Stomach (tissue), 9 donors: ENCODE measurements around the gene CELF4. TPM values are rescaled to one million over a fixed set of nuclear protein-coding genes. Genes with fewer than 3 reads are reported as not detected.
A peak's percentile ranks its signal among the peaks of the same experiment; 100 is the strongest.

Experiments
- DNase-seq, 2 donors: peaks; one replicate each; pipeline versions ENCODE4 v3.0.0 to v3.0.0-alpha.2; 2013 to 2019
- H3K27ac ChIP-seq, 5 donors: fragments of 200-600 bp in 4 of 5; sonication (generic) in 4 of 5; one replicate each; pipeline ENCODE4 v1.5.1; 2013 to 2019; ENCODE audit warnings: mild to moderate bottlenecking in 1 of 5, moderate library complexity in 1 of 5
- H3K27me3 ChIP-seq, 3 donors: fragments of 200-600 bp; sonication (generic); one replicate each; pipeline ENCODE4 v1.5.1; 2017 to 2019; ENCODE audit warnings: mixed run types in 1 of 3
- H3K36me3 ChIP-seq, 4 donors: fragments of 200-600 bp; sonication (generic); 1 replicate in 3 of 4; 2 replicates in 1 of 4; pipeline ENCODE4 v1.5.1; 2016 to 2019
- H3K4me1 ChIP-seq, 4 donors: fragments of 200-600 bp; sonication (generic); one replicate each; pipeline ENCODE4 v1.5.1; 2016 to 2019
- H3K4me3 ChIP-seq, 4 donors: fragments of 200-600 bp; sonication (generic) in 3 of 4; one replicate each; pipeline ENCODE4 v1.5.1; 2016 to 2019; ENCODE audit warnings: mild to moderate bottlenecking in 1 of 4
- H3K9me3 ChIP-seq, 4 donors: fragments of 200-600 bp; sonication (generic); one replicate each; pipeline ENCODE4 v1.5.1; 2016 to 2019
- EP300 ChIP-seq: sonication (generic); formaldehyde crosslinking; IDR thresholded peaks from one replicate; pipeline ENCODE4 v1.6.1; 2017; ENCODE audit warnings: antibody characterized with exemption
- POLR2A ChIP-seq, 4 donors: fragments of 450-650 bp; IDR thresholded peaks; one replicate each; pipeline ENCODE4 v1.6.1; 2016; ENCODE audit warnings: antibody characterized with exemption in 4 of 4, control low read depth in 2 of 4, mild to moderate bottlenecking in 1 of 4, moderate library complexity in 1 of 4
- POLR2AphosphoS5 ChIP-seq, 3 donors: sonication (generic); formaldehyde crosslinking; IDR thresholded peaks; one replicate each; pipeline ENCODE4 v1.6.1; 2016; ENCODE audit warnings: antibody characterized with exemption in 3 of 3
- WGBS, 5 donors: extraction: QIAGEN DNeasy Blood & Tissue Kit in 3 of 5; methylation state at CpG; one replicate each; pipeline versions ENCODE4 v1.1.5 to v1.1.7; 2013 to 2018; 5-methylcytosine and 5-hydroxymethylcytosine counted together
- intact Hi-C: fragments of 100-400 bp; cut with DNase I; formaldehyde crosslinking; loops from one replicate; pipeline ENCODE4 v1.15.1; 2023; ENCODE audit warnings: low total_unique reads
- polyA plus RNA-seq, 3 donors: library from polyadenylated mRNA; stranded (reverse); fragments of 200-250 nt; gene quantifications; one replicate each; pipeline ENCODE4 v1.2.3, GENCODE V29; 2013
- total RNA-seq, 5 donors: library from RNA; depleted of rRNA; stranded (reverse); fragments of >200 nt; gene quantifications; one replicate each; pipeline versions ENCODE4 v1.1.0 to v1.2.3, GENCODE V29; 2014 to 2016
- TF ChIP-seq, protein P1 (sequence below), 7 experiments: fragments of 450-650 bp in 4 of 7; fragments of 200-600 bp in 3 of 7; sonication (generic) in 3 of 7; IDR thresholded peaks; one replicate each; pipeline ENCODE4 v1.5.1; 2016 to 2019; ENCODE audit warnings: antibody characterized with exemption in 7 of 7, control low read depth in 2 of 7, mild to moderate bottlenecking in 1 of 7
- donor health status: healthy with polysubstance abuse.
- donor health status: Bipolar disorder and iron deficiency.
- donor health status: healthy.

Gene CELF4
- total and polyA plus RNA-seq, 8 donors: 0.93 to 2.4 (median 1.8) TPM; not detected in 2

- no peak overlapping the region for H3K27ac ChIP-seq
- peak in 1 of 2 donors; percentile 51 for DNase-seq
- no peak for TF ChIP-seq EP300
- TF ChIP-seq, protein P1, sequence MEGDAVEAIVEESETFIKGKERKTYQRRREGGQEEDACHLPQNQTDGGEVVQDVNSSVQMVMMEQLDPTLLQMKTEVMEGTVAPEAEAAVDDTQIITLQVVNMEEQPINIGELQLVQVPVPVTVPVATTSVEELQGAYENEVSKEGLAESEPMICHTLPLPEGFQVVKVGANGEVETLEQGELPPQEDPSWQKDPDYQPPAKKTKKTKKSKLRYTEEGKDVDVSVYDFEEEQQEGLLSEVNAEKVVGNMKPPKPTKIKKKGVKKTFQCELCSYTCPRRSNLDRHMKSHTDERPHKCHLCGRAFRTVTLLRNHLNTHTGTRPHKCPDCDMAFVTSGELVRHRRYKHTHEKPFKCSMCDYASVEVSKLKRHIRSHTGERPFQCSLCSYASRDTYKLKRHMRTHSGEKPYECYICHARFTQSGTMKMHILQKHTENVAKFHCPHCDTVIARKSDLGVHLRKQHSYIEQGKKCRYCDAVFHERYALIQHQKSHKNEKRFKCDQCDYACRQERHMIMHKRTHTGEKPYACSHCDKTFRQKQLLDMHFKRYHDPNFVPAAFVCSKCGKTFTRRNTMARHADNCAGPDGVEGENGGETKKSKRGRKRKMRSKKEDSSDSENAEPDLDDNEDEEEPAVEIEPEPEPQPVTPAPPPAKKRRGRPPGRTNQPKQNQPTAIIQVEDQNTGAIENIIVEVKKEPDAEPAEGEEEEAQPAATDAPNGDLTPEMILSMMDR (IDR thresholded peaks at IDR 0.05): no peak
- no peak for TF ChIP-seq POLR2A (IDR thresholded peaks at IDR 0.05)
- TF ChIP-seq POLR2AphosphoS5 (IDR thresholded peaks at IDR 0.05): no peak
- H3K4me1 ChIP-seq: no peaks in the 10 kb centered on the region
- no peaks in the 10 kb centered on the region for H3K36me3 ChIP-seq
- 71 to 78% (median 73%) methylated on average over 14 to 17 of the region's 17 CpGs for WGBS, 5 donors
- intact Hi-C loops: no loop called here
- peaks cover 0 to 6% (median 0%) of the 10 kb centered on the region in 3 donors for H3K27me3 ChIP-seq
- no peak overlapping the region for H3K4me3 ChIP-seq
- no peaks in the 10 kb centered on the region for H3K9me3 ChIP-seq
These were observed 232.8 kb downstream of the CELF4 start for GRCh38 chr18:37332628-37333420.

- Histone ChIP-seq H3K27me3 (peaks cover 0 to 5% (median 0%) of the 10 kb centered on the region in 3 donors), H3K27ac (no peak overlapping the region), H3K9me3 (no peaks in the 10 kb centered on the region), H3K36me3 (no peaks in the 10 kb centered on the region), H3K4me3 (no peak overlapping the region), H3K4me1 (no peaks in the 10 kb centered on the region)
- intact Hi-C loops: no loop called here
- 76 to 83% (median 82%) methylated on average over 8 of the region's 8 CpGs for WGBS, 5 donors
- DNase-seq: peak in 1 of 2 donors; percentile 35
- TF ChIP-seq POLR2A (IDR thresholded peaks at IDR 0.05): no peak
- TF ChIP-seq, protein P1 (IDR thresholded peaks at IDR 0.05): no peak
- TF ChIP-seq POLR2AphosphoS5 (IDR thresholded peaks at IDR 0.05): no peak
- no peak for TF ChIP-seq EP300
These were observed 233.4 kb downstream of the CELF4 start for GRCh38 chr18:37332219-37332618.

- WGBS, 5 donors: 70 to 84% (median 76%) methylated on average over 7 of the region's 7 CpGs
- intact Hi-C loops: no loop called here
- no peaks in the 10 kb centered on the region for H3K9me3 ChIP-seq
- H3K36me3 ChIP-seq: no peaks in the 10 kb centered on the region
- no peak for DNase-seq
- no peaks in the 10 kb centered on the region for H3K27me3 ChIP-seq
- H3K27ac ChIP-seq: no peak overlapping the region
- no peak overlapping the region for H3K4me3 ChIP-seq
- TF ChIP-seq, protein P1 (IDR thresholded peaks at IDR 0.05): no peak
- TF ChIP-seq EP300: no peak
- no peaks in the 10 kb centered on the region for H3K4me1 ChIP-seq
These were observed 235.4 kb downstream of the CELF4 start for GRCh38 chr18:37330173-37330572.

DNA sequence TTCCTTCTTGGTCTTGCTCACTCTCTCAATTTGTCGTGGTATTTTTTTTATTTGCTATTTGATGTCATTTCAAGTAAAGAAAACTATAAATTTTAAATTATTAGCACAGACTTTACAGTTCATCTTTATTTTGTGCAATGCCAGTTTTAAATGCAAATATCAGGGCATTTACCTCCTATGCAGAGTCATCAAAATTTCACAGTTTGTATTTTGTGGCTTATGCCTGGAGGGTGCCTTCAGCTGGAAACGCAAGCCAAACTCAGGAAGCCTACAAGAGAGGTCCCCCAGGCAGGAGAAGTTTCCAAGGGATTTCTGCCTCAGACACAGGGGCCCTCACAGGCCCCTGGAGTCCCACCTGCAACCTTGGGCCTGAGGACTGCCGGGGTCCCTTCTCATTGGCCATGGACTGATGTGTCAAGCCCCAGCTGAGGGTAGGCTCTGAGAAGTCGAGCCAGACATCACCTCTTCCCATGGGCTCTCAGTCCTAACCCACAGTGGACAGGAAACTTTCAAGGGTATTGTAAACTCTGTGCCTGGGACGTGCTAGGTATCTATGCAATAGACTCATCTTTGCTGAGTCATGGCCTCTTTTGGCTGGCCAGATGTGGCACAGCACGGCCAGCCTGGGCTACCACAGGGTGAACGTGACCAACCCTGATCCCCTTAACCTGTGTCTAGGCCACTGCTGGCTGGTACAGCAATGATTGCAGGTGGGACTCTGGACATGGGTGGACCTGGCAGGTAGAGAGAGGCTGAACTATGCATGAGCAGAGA, 236.5 kb downstream of the CELF4 start:
- Histone ChIP-seq H3K4me1 (no peaks in the 10 kb centered on the region), H3K4me3 (no peak overlapping the region), H3K36me3 (no peaks in the 10 kb centered on the region), H3K27me3 (no peaks in the 10 kb centered on the region), H3K9me3 (no peaks in the 10 kb centered on the region), H3K27ac (no peak overlapping the region)
- intact Hi-C loops: no loop called here
- WGBS, 5 donors: 73 to 83% (median 80%) methylated on average over 7 of the region's 7 CpGs
- no peak for TF ChIP-seq EP300
- TF ChIP-seq, protein P1 (IDR thresholded peaks at IDR 0.05): no peak
- TF ChIP-seq POLR2A (IDR thresholded peaks at IDR 0.05): no peak
- no peak for TF ChIP-seq POLR2AphosphoS5 (IDR thresholded peaks at IDR 0.05)
- DNase-seq: no peak
